NCI-H82 (cell line): Measurements from ENCODE around the gene DIAPH3.

Source experiments
- DNase-seq: peaks from one replicate; lab custom pipeline; 2025; lab: John Stamatoyannopoulos, UW

The DIAPH3 gene

GRCh38 chr13:59721926-59722910 lies 441.5 kb downstream of the DIAPH3 start:
- DNase-seq: no peak

- DNase-seq: no peak
These were observed 448.1 kb downstream of the DIAPH3 start for GRCh38 chr13:59715611-59716010.

- no peak for DNase-seq
These were observed 452.6 kb downstream of the DIAPH3 start for GRCh38 chr13:59710996-59711701.

GRCh38 chr13:59710416-59710815 lies 453.3 kb downstream of the DIAPH3 start:
- no peak for DNase-seq

- DNase-seq: no peak
These were observed 457.4 kb downstream of the DIAPH3 start for GRCh38 chr13:59706101-59706976.

- peak; percentile 40 for DNase-seq
These were observed 461.5 kb downstream of the DIAPH3 start for GRCh38 chr13:59702269-59702668.

- no peak for DNase-seq
These were observed 462.5 kb downstream of the DIAPH3 start for GRCh38 chr13:59701261-59701660.

GRCh38 chr13:59700281-59700680 lies 463.4 kb downstream of the DIAPH3 start:
- no peak for DNase-seq

GRCh38 chr13:59696271-59696670 lies 467.5 kb downstream of the DIAPH3 start:
- DNase-seq: peak; percentile 66

GRCh38 chr13:59691501-59692066 lies 472.1 kb downstream of the DIAPH3 start:
- no peak for DNase-seq

GRCh38 chr13:59690857-59691500 lies 472.7 kb downstream of the DIAPH3 start:
- no peak for DNase-seq

- DNase-seq: peak; percentile 31
These were observed 474.7 kb downstream of the DIAPH3 start for GRCh38 chr13:59689057-59689456.

GRCh38 chr13:59686798-59687394 lies 476.8 kb downstream of the DIAPH3 start:
- peak; percentile 73 for DNase-seq

GRCh38 chr13:59684105-59684504 lies 479.6 kb downstream of the DIAPH3 start:
- peak; percentile 98 for DNase-seq

GRCh38 chr13:59681636-59682311 lies 482.0 kb downstream of the DIAPH3 start:
- peak; percentile 85 for DNase-seq

- DNase-seq: peak; percentile 74
These were observed 483.2 kb downstream of the DIAPH3 start for GRCh38 chr13:59680429-59681024.

GRCh38 chr13:59679254-59679653 lies 484.5 kb downstream of the DIAPH3 start:
- no peak for DNase-seq

- DNase-seq: peak; percentile 86
These were observed 485.5 kb downstream of the DIAPH3 start for GRCh38 chr13:59677966-59678814.

GRCh38 chr13:59677430-59677829 lies 486.3 kb downstream of the DIAPH3 start:
- no peak for DNase-seq
